ENCODE measurements around the gene SIRT6.

Gene SIRT6

DNA sequence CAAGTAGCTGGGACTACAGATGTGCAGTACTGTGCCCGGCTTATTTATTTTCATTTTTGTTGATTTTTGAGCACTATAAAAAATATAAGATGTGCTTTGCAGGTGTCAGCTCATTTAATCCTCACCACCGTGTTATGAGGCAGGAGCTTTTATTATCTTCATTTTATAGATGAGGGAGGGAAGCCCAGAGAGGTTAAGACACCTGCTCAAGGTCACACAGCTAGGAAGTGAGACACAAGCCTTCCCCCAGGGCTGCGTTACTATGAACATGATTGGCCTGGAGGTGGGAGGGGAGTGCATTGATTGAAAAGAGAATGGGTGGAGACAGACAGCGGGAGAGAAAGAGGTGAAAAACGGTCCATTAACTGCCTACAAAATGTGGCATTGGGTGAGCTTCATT, 7.3 kb upstream of the SIRT6 start:
- TF ChIP-seq, protein P1, sequence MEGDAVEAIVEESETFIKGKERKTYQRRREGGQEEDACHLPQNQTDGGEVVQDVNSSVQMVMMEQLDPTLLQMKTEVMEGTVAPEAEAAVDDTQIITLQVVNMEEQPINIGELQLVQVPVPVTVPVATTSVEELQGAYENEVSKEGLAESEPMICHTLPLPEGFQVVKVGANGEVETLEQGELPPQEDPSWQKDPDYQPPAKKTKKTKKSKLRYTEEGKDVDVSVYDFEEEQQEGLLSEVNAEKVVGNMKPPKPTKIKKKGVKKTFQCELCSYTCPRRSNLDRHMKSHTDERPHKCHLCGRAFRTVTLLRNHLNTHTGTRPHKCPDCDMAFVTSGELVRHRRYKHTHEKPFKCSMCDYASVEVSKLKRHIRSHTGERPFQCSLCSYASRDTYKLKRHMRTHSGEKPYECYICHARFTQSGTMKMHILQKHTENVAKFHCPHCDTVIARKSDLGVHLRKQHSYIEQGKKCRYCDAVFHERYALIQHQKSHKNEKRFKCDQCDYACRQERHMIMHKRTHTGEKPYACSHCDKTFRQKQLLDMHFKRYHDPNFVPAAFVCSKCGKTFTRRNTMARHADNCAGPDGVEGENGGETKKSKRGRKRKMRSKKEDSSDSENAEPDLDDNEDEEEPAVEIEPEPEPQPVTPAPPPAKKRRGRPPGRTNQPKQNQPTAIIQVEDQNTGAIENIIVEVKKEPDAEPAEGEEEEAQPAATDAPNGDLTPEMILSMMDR (conservative IDR thresholded peaks at IDR 0.05; ENCODE audit: low read depth, low read length), result no peak
- H3K4me3 ChIP-seq (ENCODE audit: low read length), result no peak overlapping the region
- no peak for DNase-seq (ENCODE audit: low read depth)

DNA sequence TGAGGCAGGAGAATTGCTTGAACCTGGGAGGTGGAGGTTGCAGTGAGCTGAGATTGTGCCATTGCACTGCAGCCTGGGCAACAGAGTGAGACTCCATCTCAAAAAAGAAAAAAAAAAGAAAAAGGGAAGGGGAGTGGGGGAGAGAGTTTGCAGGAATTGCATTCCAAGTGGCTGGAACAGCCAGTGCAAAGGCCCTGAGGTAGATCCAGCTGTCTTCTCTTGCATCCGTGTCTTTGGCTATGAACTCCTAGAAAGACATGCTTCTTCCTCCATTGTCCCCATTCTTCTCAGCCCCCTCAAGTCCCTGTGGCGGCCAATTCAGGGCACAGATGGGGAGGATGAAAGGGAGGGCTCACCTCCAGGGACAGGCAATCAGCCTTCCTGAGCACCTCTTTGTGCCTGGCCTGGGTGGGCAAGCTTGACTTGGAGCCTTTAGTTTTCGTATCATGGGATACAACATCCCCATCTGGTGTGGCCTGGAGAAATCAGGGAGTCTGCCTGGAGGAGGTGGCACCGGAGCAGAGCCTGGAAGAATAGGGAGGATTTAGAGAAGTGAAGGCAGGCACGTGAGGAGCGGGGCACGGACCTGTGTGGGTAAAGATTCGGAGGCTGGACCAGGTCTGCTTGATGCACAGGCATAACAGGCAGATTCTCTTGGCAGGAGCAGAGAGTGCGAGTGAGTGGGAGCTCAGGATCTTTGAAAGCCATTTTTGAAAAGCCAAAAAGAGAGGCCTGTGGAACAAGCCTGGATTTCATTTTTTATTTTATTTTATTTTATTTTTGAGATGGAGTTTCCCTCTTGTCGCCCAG, 5.2 kb upstream of the SIRT6 start:
- DNase-seq (ENCODE audit: low read depth), result no peak
- TF ChIP-seq, protein P1 (conservative IDR thresholded peaks at IDR 0.05; ENCODE audit: low read depth, low read length), result no peak
- H3K4me3 ChIP-seq (ENCODE audit: low read length), result no peak overlapping the region

DNA sequence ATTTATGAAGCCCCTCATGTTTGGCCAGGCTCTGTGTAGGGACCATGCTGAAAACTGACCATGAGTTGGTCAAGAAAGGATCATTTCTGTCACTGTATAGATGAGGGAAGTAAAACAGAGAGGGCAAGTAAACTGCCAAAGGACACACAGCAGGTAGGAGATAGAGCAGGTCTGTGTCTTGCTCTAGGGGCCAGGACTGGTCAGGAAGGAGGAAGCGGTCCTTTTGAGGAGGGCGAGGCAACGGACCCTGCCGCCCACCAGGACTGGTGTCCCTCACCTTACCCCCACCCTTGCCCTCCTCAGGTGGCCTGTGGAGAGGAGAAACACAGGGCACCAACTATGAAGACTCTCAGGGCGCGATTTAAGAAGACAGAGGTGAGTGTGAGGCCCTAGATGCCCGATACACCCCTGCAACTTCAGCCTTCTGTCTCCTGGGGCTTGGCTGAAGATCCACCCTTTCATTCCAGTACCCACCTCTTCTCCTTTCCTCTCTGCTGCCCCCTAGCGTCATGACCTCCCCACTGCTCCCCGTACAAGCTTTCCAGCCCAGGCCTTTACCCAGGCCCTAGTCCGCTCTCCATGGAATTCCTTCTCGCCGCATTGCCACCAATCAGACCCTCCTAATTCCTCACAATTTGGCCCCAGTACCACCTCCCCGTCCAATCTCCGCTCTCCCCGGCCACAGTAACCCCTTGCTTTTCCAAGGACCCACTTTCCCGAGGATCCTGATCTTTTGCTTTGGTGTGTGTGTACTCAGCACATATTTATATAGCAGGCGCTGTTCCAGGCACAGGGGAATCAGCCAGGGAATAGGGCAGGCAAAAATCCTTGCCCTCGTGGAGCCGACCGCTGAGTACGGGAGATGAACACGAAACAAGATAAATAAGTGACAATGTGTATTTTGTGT, 4.0 kb upstream of the SIRT6 start:
- TF ChIP-seq, protein P1 (conservative IDR thresholded peaks at IDR 0.05; ENCODE audit: low read depth, low read length), result peak; percentile 89
- DNase-seq (ENCODE audit: low read depth), result no peak
- H3K4me3 ChIP-seq (ENCODE audit: low read length), result no peak overlapping the region

DNA sequence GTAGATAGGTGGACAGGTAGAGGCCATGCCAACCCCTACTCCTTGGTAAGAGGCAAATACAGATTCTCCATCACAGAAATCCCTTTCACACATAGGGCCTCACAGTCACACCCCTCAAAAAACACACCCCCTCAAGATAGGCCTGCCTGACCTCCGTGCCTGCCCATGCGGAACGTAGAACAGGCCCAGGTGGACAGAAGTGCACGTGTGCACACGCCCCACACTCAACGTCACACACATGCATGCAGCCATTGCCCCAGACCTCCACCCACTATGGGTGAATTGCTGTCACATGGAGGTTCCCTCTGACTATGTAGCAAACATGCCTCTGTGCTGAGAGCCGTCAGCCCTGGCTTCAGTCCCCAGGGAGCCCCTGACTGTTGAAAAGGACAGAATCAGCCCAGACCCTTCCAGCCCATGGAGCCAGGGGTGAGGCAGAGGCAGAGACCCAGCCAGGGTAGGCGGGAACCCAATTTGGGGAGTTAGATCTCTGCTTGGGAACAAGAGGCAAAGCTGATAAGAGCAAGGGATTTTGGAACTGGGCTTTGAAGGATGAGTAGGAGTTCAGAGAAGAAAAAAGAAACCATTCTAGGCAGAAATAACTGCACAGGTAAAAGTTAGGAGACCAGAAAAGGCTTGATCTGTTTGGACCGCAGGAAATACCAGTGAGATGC, 3.2 kb upstream of the SIRT6 start:
- no peak overlapping the region for H3K4me3 ChIP-seq (ENCODE audit: low read length)
- TF ChIP-seq, protein P1 (conservative IDR thresholded peaks at IDR 0.05; ENCODE audit: low read depth, low read length), result no peak
- DNase-seq (ENCODE audit: low read depth), result no peak

DNA sequence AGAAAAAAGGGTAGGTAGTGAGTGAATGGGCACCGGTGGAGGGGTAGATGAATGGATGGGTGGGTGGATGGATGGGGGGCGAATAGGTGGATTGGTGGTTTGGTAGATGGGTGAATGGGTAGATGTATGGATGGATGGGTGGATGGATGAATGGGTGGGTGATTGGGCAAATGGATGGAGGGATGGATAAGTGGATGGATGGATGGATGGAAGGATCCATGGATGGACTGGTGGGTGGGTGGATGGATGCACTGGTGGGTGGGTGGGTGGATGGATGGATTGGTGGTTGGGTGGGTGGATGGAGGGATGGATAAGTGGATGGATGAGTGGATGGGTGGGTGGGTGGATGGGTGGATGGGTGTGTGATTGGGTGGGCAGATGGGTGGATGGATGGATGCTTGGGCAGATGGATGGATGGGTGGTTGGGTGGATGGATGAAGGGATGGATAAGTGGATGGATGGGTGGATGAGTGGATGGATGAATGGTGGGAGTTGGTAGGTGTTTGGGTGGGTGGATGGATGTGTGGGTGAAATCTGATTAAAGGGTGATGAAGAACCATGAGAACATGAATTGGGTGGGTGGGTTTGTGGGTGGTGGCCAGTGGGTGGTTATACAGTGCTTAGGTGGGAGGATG, 2.5 kb upstream of the SIRT6 start:
- TF ChIP-seq, protein P1 (conservative IDR thresholded peaks at IDR 0.05; ENCODE audit: low read depth, low read length), result no peak
- DNase-seq (ENCODE audit: low read depth), result no peak
- H3K4me3 ChIP-seq (ENCODE audit: low read length), result no peak overlapping the region

DNA sequence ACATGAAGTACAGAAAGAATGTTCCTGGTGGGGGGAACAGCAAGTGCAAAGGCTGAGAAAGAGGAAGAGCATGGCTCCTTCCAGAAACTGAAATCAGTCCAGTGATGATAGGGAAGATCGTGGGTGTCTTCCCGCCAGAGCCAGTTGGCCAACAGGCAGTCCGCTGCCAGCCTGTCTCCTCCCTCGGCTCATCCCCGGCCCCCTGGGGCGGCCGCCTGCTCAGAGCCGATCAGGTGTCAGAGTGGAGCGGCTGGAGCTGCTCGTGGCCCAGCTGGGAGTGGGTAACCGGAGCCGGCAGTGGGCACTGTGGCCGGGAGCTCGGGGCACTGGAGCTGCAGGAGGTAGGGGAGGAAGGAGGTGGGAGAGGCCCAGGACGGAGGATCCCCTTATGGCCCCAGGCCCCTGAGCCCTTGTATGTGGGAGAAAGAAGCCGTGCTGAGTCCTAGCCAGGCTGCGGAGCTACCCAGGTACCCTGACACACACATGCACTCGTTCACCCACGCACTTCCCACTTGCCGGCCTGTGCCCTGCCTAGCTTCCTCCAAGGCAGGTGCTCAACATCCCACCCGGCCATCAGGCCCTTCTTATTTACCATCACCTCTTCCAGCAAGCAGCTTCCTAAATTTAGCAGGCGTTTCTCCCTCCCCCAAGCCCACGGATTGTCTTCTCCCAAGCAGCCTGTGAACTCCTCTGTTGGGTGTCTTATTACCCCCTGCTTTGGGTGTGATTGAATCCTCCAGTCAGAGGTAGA, 1.8 kb upstream of the SIRT6 start:
- H3K4me3 ChIP-seq (ENCODE audit: low read length), result no peak overlapping the region
- DNase-seq (ENCODE audit: low read depth), result no peak
- TF ChIP-seq, protein P1 (conservative IDR thresholded peaks at IDR 0.05; ENCODE audit: low read depth, low read length), result no peak
